NOMO-1 treated with DMSO at 0.1 percent for 48 hours (cell line): ENCODE data around the gene SLC7A11.
"Not testable (repeated sequence)": the region's sequence is repeated elsewhere in the genome, so short reads cannot be mapped to it uniquely, and the experiment has no call there.

Experiments used
- DNase-seq: peaks from one replicate; lab custom pipeline; 2025; ENCODE audit not compliant: unreplicated experiment; lab: John Stamatoyannopoulos, UW

Gene SLC7A11

GRCh38 chr4:138243369-138243768 lies 1.2 kb upstream of the SLC7A11 start:
- no peak for DNase-seq

GRCh38 chr4:138242834-138243156 lies 646 bp upstream of the SLC7A11 start:
- no peak for DNase-seq

- DNase-seq, result no peak
These were observed 671 bp downstream of the SLC7A11 start for GRCh38 chr4:138241281-138242075.

- DNase-seq, result no peak
These were observed 2.7 kb downstream of the SLC7A11 start for GRCh38 chr4:138239491-138239890.

GRCh38 chr4:138238521-138239292 lies 3.4 kb downstream of the SLC7A11 start:
- DNase-seq, result no peak

- DNase-seq, result not testable (repeated sequence)
These were observed 5.0 kb downstream of the SLC7A11 start for GRCh38 chr4:138237132-138237531.

GRCh38 chr4:138236037-138236436 lies 6.1 kb downstream of the SLC7A11 start:
- no peak for DNase-seq

- peak; percentile 47 for DNase-seq
These were observed 6.7 kb downstream of the SLC7A11 start for GRCh38 chr4:138235419-138235952.

- DNase-seq, result no peak
These were observed 7.9 kb downstream of the SLC7A11 start for GRCh38 chr4:138234248-138234647.

GRCh38 chr4:138233313-138234034 lies 8.7 kb downstream of the SLC7A11 start:
- DNase-seq, result no peak

GRCh38 chr4:138232364-138232763 lies 9.8 kb downstream of the SLC7A11 start:
- no peak for DNase-seq

GRCh38 chr4:138230048-138230447 lies 12.1 kb downstream of the SLC7A11 start:
- DNase-seq, result no peak

- no peak for DNase-seq
These were observed 13.0 kb downstream of the SLC7A11 start for GRCh38 chr4:138229160-138229559.

GRCh38 chr4:138226351-138226750 lies 15.8 kb downstream of the SLC7A11 start:
- no peak for DNase-seq

- no peak for DNase-seq
These were observed 16.7 kb downstream of the SLC7A11 start for GRCh38 chr4:138225477-138225876.

- no peak for DNase-seq
These were observed 17.5 kb downstream of the SLC7A11 start for GRCh38 chr4:138224614-138225013.

- peak; percentile 66 for DNase-seq
These were observed 18.8 kb downstream of the SLC7A11 start for GRCh38 chr4:138223231-138223910.

- no peak for DNase-seq
These were observed 20.1 kb downstream of the SLC7A11 start for GRCh38 chr4:138222046-138222445.

- no peak for DNase-seq
These were observed 23.2 kb downstream of the SLC7A11 start for GRCh38 chr4:138218976-138219375.

GRCh38 chr4:138217567-138217966 lies 24.6 kb downstream of the SLC7A11 start:
- DNase-seq, result no peak
